Activated CD8-positive, alpha-beta memory T cell treated with anti-CD3 and anti-CD28 coated beads, Interleukin-2, amount 10 ng/mL, durations not matched to agents 7 days and 5 days (primary cell): Measurements from ENCODE around the gene AVPI1. TPM values are rescaled to one million over a fixed set of nuclear protein-coding genes. Genes with fewer than 3 reads are reported as not detected.

Experiments
- ATAC-seq: fragments of 150-1000 bp; cut with Tn5 transposase; one replicate; pipeline ENCODE4 v1.10.0; 2021; ENCODE audit warnings: moderate library complexity
- CTCF ChIA-PET: fragments of 350-600 bp; sonication (Branson Sonifier 250); formaldehyde crosslinking; loops from one replicate; lab custom pipeline; 2021; ENCODE audit warnings: antibody characterized with exemption; lab: Charles Lee
- DNase-seq: peaks from one replicate; pipeline ENCODE4 v3.0.0-alpha.2; 2020
- H3K27ac Mint-ChIP-seq: one replicate; pipeline ENCODE4 v1.8.0; 2021; ENCODE audit warnings: mild to moderate bottlenecking, mixed read lengths
- H3K27me3 Mint-ChIP-seq: one replicate; pipeline ENCODE4 v1.8.0; 2021; ENCODE audit warnings: mixed read lengths
- H3K36me3 Mint-ChIP-seq: one replicate; pipeline ENCODE4 v1.8.0; 2021; ENCODE audit warnings: mild to moderate bottlenecking, mixed read lengths
- H3K4me1 Mint-ChIP-seq: one replicate; pipeline ENCODE4 v1.8.0; 2021; ENCODE audit warnings: mixed read lengths
- H3K4me3 Mint-ChIP-seq: one replicate; pipeline ENCODE4 v1.8.0; 2021; ENCODE audit warnings: mild to moderate bottlenecking, moderate library complexity, mixed read lengths
- H3K9me3 Mint-ChIP-seq: one replicate; pipeline ENCODE4 v1.8.0; 2022; ENCODE audit warnings: low read depth, mixed read lengths
- total RNA-seq, 2 experiments: library from RNA; stranded (reverse); gene quantifications; one replicate each; pipeline ENCODE4 v1.2.3, GENCODE V29; 2021

Gene AVPI1
- total RNA-seq = 1 to 10 TPM; 1.8 to 1.9 TPM

- peak within 1 kb of the TSS; percentile 80 for H3K4me3 Mint-ChIP-seq
- no peaks in the 10 kb centered on the region for H3K36me3 Mint-ChIP-seq
Measured at GRCh38 chr10:97686962-97687784, at the start of gene AVPI1. Gene AVPI1, minus strand, starts transcription at chr10:97687241. Its CDS starts 7,336 bp downstream, at chr10:97679905.

GRCh38 chr10:97736403-97736901 is 49.4 kb upstream of the AVPI1 start:
- no peaks in the 10 kb centered on the region for H3K9me3 Mint-ChIP-seq
- peak; percentile 15 for ATAC-seq
- peaks cover 35% of the 10 kb centered on the region for H3K4me1 Mint-ChIP-seq
- peak overlapping the region; percentile 86 for H3K4me3 Mint-ChIP-seq
- H3K36me3 Mint-ChIP-seq = peaks cover 20% of the 10 kb centered on the region
- CTCF ChIA-PET = interaction anchor here (0.8 to 15.6 kb wide), 17 partner anchors 11 to 314 kb away, joined by 3 to 355 read pairs (median 5); partner anchors contain the start of genes ANKRD2, AVPI1, GOLGA7B and MARVELD1
- H3K27me3 Mint-ChIP-seq = peaks cover 4% of the 10 kb centered on the region
- DNase-seq = no peak
- H3K27ac Mint-ChIP-seq = peak overlapping the region; percentile 89

More at GRCh38 chr10:97686962-97687784, at the start of gene AVPI1:
- CTCF ChIA-PET = interaction anchor here (0.9 to 6.4 kb wide), 14 partner anchors 10 to 182 kb away, joined by 3 to 51 read pairs (median 7); partner anchors contain the start of genes ANKRD2, C10orf62 and ZFYVE27
- H3K27ac Mint-ChIP-seq = peak within 1 kb of the TSS; percentile 67
- DNase-seq (peak; percentile 96), ATAC-seq (peak; percentile 92)
- no peaks in the 10 kb centered on the region for H3K27me3 Mint-ChIP-seq
- peaks cover 16% of the 10 kb centered on the region for H3K4me1 Mint-ChIP-seq
- H3K9me3 Mint-ChIP-seq = no peaks in the 10 kb centered on the region

- H3K9me3 Mint-ChIP-seq = no peaks in the 10 kb centered on the region
- H3K27ac Mint-ChIP-seq = no peak overlapping the region
- DNase-seq (no peak), ATAC-seq (no peak)
- no peak overlapping the region for H3K4me3 Mint-ChIP-seq
- CTCF ChIA-PET = interaction anchor here (0.8 to 15.6 kb wide), 5 partner anchors 14 to 56 kb away, joined by 3 to 355 read pairs (median 31); partner anchors contain the start of genes AVPI1 and MARVELD1
- peaks cover 4% of the 10 kb centered on the region for H3K36me3 Mint-ChIP-seq
- peaks cover 6% of the 10 kb centered on the region for H3K27me3 Mint-ChIP-seq
- peaks cover 27% of the 10 kb centered on the region for H3K4me1 Mint-ChIP-seq
Measured at GRCh38 chr10:97734021-97734420, 47.0 kb upstream of the AVPI1 start.

GRCh38 chr10:97733256-97733655 is 46.2 kb upstream of the AVPI1 start:
- H3K4me3 Mint-ChIP-seq = no peak overlapping the region

GRCh38 chr10:97732052-97732359 is 45.0 kb upstream of the AVPI1 start:
- CTCF ChIA-PET = interaction anchor here (1.0 to 15.6 kb wide), 6 partner anchors 15 to 160 kb away, joined by 5 to 355 read pairs (median 21); partner anchors contain the start of genes ANKRD2, AVPI1 and MARVELD1
- peaks cover 7% of the 10 kb centered on the region for H3K27me3 Mint-ChIP-seq
- H3K9me3 Mint-ChIP-seq = no peaks in the 10 kb centered on the region
- H3K36me3 Mint-ChIP-seq = no peaks in the 10 kb centered on the region
- no peak overlapping the region for H3K27ac Mint-ChIP-seq
- peaks cover 15% of the 10 kb centered on the region for H3K4me1 Mint-ChIP-seq
- H3K4me3 Mint-ChIP-seq = no peak overlapping the region
- no peak for DNase-seq
- ATAC-seq = no peak

More at GRCh38 chr10:97733256-97733655, 46.2 kb upstream of the AVPI1 start:
- DNase-seq (no peak), ATAC-seq (no peak)
- peaks cover 4% of the 10 kb centered on the region for H3K36me3 Mint-ChIP-seq
- no peak overlapping the region for H3K27ac Mint-ChIP-seq
- H3K4me1 Mint-ChIP-seq = peaks cover 24% of the 10 kb centered on the region
- H3K9me3 Mint-ChIP-seq = no peaks in the 10 kb centered on the region
- CTCF ChIA-PET = interaction anchor here (0.6 to 15.6 kb wide), 8 partner anchors 8 to 161 kb away, joined by 3 to 355 read pairs (median 9); partner anchors contain the start of genes ANKRD2, AVPI1 and MARVELD1
- peaks cover 7% of the 10 kb centered on the region for H3K27me3 Mint-ChIP-seq

- CTCF ChIA-PET = interaction anchor here (1.0 to 15.6 kb wide), 6 partner anchors 15 to 54 kb away, joined by 4 to 355 read pairs (median 21); partner anchors contain the start of genes AVPI1 and MARVELD1
- Mint-ChIP-seq H3K27me3 (peaks cover 5% of the 10 kb centered on the region), H3K9me3 (no peaks in the 10 kb centered on the region), H3K27ac (no peak overlapping the region), H3K36me3 (no peaks in the 10 kb centered on the region), H3K4me1 (peaks cover 10% of the 10 kb centered on the region), H3K4me3 (no peak overlapping the region)
- ATAC-seq = peak; percentile 63
- peak; percentile 63 for DNase-seq
Measured at GRCh38 chr10:97731346-97732051, 44.5 kb upstream of the AVPI1 start.

GRCh38 chr10:97729014-97729413 is 42.0 kb upstream of the AVPI1 start:
- ATAC-seq = no peak
- CTCF ChIA-PET = interaction anchor here (6.0 to 15.6 kb wide), 2 partner anchors 21 to 51 kb away, joined by 31 to 355 read pairs; partner anchors contain the start of gene MARVELD1
- Mint-ChIP-seq H3K4me3 (no peak overlapping the region), H3K27ac (no peak overlapping the region), H3K4me1 (peaks cover 3% of the 10 kb centered on the region), H3K27me3 (peaks cover 14% of the 10 kb centered on the region), H3K36me3 (no peaks in the 10 kb centered on the region), H3K9me3 (no peaks in the 10 kb centered on the region)
- DNase-seq = no peak

GRCh38 chr10:97726636-97727178 is 39.7 kb upstream of the AVPI1 start:
- ATAC-seq (no peak), DNase-seq (no peak)
- no peak overlapping the region for H3K27ac Mint-ChIP-seq
- no peak overlapping the region for H3K4me3 Mint-ChIP-seq
- no peaks in the 10 kb centered on the region for H3K9me3 Mint-ChIP-seq
- H3K27me3 Mint-ChIP-seq = peaks cover 14% of the 10 kb centered on the region
- no peaks in the 10 kb centered on the region for H3K36me3 Mint-ChIP-seq
- CTCF ChIA-PET = interaction anchor here (1.5 to 15.6 kb wide), 4 partner anchors 10 to 50 kb away, joined by 3 to 355 read pairs (median 6); partner anchors contain the start of genes MARVELD1 and ZFYVE27
- H3K4me1 Mint-ChIP-seq = peaks cover 3% of the 10 kb centered on the region

GRCh38 chr10:97724341-97724941 is 37.4 kb upstream of the AVPI1 start:
- Mint-ChIP-seq H3K27ac (no peak overlapping the region), H3K9me3 (no peaks in the 10 kb centered on the region), H3K36me3 (no peaks in the 10 kb centered on the region), H3K27me3 (peaks cover 14% of the 10 kb centered on the region), H3K4me1 (peaks cover 3% of the 10 kb centered on the region), H3K4me3 (no peak overlapping the region)
- ATAC-seq (no peak), DNase-seq (no peak)
- CTCF ChIA-PET = interaction anchor here (0.7 to 15.6 kb wide), 5 partner anchors 9 to 37 kb away, joined by 3 to 355 read pairs (median 8); partner anchors contain the start of genes AVPI1, MARVELD1 and ZFYVE27

GRCh38 chr10:97723001-97723400 is 36.0 kb upstream of the AVPI1 start:
- DNase-seq = no peak
- CTCF ChIA-PET = interaction anchor here (1.1 to 15.6 kb wide), 3 partner anchors 14 to 36 kb away, joined by 5 to 355 read pairs (median 6); partner anchors contain the start of genes AVPI1, MARVELD1 and ZFYVE27
- Mint-ChIP-seq H3K4me1 (no peaks in the 10 kb centered on the region), H3K9me3 (no peaks in the 10 kb centered on the region), H3K27ac (no peak overlapping the region), H3K36me3 (no peaks in the 10 kb centered on the region), H3K27me3 (peaks cover 11% of the 10 kb centered on the region), H3K4me3 (no peak overlapping the region)
- ATAC-seq = no peak

GRCh38 chr10:97721871-97722780 is 35.1 kb upstream of the AVPI1 start:
- Mint-ChIP-seq H3K9me3 (no peaks in the 10 kb centered on the region), H3K4me1 (no peaks in the 10 kb centered on the region), H3K4me3 (no peak overlapping the region), H3K36me3 (no peaks in the 10 kb centered on the region), H3K27me3 (peaks cover 11% of the 10 kb centered on the region), H3K27ac (no peak overlapping the region)
- DNase-seq = no peak
- ATAC-seq = no peak
- CTCF ChIA-PET = interaction anchor here (15.6 kb wide), 1 partner anchor 14 kb away, joined by 355 read pairs; the partner anchor contains the start of gene MARVELD1
